ENCODE results near the gene ALDH1L1. TPM values are rescaled to one million over a fixed set of nuclear protein-coding genes. Genes with fewer than 3 reads are reported as not detected.

The ALDH1L1 gene
- total RNA-seq, 1 donor from 2014 or later, result not detected

DNA sequence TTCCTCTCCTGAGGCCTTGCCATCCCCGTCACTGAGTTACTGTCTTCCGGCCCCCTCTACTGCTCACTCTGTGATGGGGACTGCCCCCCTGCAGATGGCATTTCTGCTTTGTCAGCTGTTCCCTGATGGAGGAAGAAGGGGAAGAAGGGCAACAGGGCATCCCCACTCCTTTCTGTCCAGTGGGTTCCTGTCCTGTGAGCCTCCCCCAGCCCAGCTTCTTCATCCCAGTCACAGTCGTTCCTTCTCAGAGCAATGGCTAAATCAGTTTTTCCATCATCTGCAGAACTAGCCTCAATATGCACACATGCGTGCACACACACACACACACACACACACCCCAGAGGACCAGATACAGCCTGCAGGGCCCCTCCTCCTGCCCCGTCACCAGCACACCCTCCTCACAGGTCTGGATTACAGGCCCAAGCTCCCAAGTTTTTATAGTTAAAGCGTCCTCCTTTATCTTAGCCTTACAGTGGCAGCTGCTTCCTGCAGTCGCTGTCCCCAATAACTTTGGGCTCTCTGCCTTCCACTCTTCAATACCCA lies 21.4 kb downstream of the ALDH1L1 start:
- Mint-ChIP-seq H3K36me3 (ENCODE audit: unreplicated experiment) (no peaks in the 10 kb centered on the region), H3K4me1 (ENCODE audit: low read depth, unreplicated experiment) (peaks cover 19% of the 10 kb centered on the region), H3K27me3 (ENCODE audit: unreplicated experiment) (peaks cover 2% of the 10 kb centered on the region), H3K4me3 (ENCODE audit: unreplicated experiment) (peak overlapping the region; percentile 70), H3K27ac (ENCODE audit: unreplicated experiment) (peak overlapping the region; percentile 10), H3K9me3 (ENCODE audit: unreplicated experiment) (peaks cover 12% of the 10 kb centered on the region)
- TF ChIP-seq, protein P1, sequence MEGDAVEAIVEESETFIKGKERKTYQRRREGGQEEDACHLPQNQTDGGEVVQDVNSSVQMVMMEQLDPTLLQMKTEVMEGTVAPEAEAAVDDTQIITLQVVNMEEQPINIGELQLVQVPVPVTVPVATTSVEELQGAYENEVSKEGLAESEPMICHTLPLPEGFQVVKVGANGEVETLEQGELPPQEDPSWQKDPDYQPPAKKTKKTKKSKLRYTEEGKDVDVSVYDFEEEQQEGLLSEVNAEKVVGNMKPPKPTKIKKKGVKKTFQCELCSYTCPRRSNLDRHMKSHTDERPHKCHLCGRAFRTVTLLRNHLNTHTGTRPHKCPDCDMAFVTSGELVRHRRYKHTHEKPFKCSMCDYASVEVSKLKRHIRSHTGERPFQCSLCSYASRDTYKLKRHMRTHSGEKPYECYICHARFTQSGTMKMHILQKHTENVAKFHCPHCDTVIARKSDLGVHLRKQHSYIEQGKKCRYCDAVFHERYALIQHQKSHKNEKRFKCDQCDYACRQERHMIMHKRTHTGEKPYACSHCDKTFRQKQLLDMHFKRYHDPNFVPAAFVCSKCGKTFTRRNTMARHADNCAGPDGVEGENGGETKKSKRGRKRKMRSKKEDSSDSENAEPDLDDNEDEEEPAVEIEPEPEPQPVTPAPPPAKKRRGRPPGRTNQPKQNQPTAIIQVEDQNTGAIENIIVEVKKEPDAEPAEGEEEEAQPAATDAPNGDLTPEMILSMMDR (IDR thresholded peaks at IDR 0.05; ENCODE audit: partially characterized antibody, unreplicated experiment), result no peak
- DNase-seq, result no peak

DNA sequence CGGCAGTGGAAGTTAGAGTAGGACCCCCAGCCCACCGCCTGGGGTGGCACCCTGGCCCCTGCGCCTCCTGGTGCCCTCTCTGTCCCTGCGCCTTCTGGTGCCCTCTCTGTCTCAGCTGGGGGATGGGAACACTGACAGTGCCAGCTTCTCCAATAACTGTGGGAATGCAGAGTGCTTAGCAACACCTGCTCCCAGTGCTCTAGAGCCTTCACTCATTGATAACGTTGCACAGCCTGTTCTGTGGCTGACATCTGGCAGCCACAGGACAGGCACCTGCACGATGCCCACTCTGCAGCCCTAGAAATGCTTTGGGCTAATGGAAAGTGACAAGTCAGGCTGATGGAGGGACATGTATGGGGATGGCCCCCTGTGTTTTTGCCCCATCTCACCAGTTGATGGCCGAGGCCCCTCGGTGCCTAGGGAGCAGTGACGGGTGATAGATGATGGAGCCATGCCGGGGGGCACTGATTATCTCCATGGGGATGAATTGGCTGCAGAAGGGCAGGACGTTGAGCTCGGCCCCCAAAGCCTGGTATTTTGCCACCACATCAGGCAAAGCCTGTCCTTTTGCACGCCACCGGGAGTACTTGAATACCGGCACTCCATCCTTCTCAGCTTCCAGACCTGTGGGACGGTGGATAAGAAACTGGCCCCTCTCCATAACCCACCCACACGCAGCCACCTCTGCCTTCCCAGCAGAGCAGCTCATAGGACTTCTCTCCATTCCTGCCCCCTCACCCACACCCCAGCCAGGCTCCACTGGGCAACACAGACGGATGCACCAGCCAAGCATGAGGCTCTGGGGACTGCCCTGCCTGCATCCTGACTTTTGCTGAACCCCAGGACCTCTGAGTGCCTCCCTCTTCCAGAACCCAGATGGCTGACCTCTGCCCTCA lies 22.1 kb downstream of the ALDH1L1 start:
- peaks cover 19% of the 10 kb centered on the region for H3K4me1 Mint-ChIP-seq (ENCODE audit: low read depth, unreplicated experiment)
- H3K27me3 Mint-ChIP-seq (ENCODE audit: unreplicated experiment), result peaks cover 4% of the 10 kb centered on the region
- TF ChIP-seq, protein P1 (IDR thresholded peaks at IDR 0.05; ENCODE audit: partially characterized antibody, unreplicated experiment), result no peak
- peaks cover 12% of the 10 kb centered on the region for H3K9me3 Mint-ChIP-seq (ENCODE audit: unreplicated experiment)
- H3K27ac Mint-ChIP-seq (ENCODE audit: unreplicated experiment), result no peak overlapping the region
- H3K36me3 Mint-ChIP-seq (ENCODE audit: unreplicated experiment), result no peaks in the 10 kb centered on the region
- peak overlapping the region; percentile 10 for H3K4me3 Mint-ChIP-seq (ENCODE audit: unreplicated experiment)
- no peak for DNase-seq

- peaks cover 12% of the 10 kb centered on the region for H3K9me3 Mint-ChIP-seq (ENCODE audit: unreplicated experiment)
- no peak overlapping the region for H3K4me3 Mint-ChIP-seq (ENCODE audit: unreplicated experiment)
- H3K36me3 Mint-ChIP-seq (ENCODE audit: unreplicated experiment), result no peaks in the 10 kb centered on the region
- H3K27me3 Mint-ChIP-seq (ENCODE audit: unreplicated experiment), result peaks cover 4% of the 10 kb centered on the region
- no peak for DNase-seq
- peaks cover 16% of the 10 kb centered on the region for H3K4me1 Mint-ChIP-seq (ENCODE audit: low read depth, unreplicated experiment)
- TF ChIP-seq, protein P1 (IDR thresholded peaks at IDR 0.05; ENCODE audit: partially characterized antibody, unreplicated experiment), result no peak
- no peak overlapping the region for H3K27ac Mint-ChIP-seq (ENCODE audit: unreplicated experiment)
Measured at GRCh38 chr3:126157083-126157768, 23.2 kb downstream of the ALDH1L1 start.

GRCh38 chr3:126156468-126156867 lies 23.9 kb downstream of the ALDH1L1 start:
- TF ChIP-seq, protein P1 (IDR thresholded peaks at IDR 0.05; ENCODE audit: partially characterized antibody, unreplicated experiment), result no peak
- H3K9me3 Mint-ChIP-seq (ENCODE audit: unreplicated experiment), result peaks cover 12% of the 10 kb centered on the region
- peaks cover 16% of the 10 kb centered on the region for H3K4me1 Mint-ChIP-seq (ENCODE audit: low read depth, unreplicated experiment)
- no peak overlapping the region for H3K4me3 Mint-ChIP-seq (ENCODE audit: unreplicated experiment)
- no peaks in the 10 kb centered on the region for H3K36me3 Mint-ChIP-seq (ENCODE audit: unreplicated experiment)
- H3K27ac Mint-ChIP-seq (ENCODE audit: unreplicated experiment), result no peak overlapping the region
- peaks cover 4% of the 10 kb centered on the region for H3K27me3 Mint-ChIP-seq (ENCODE audit: unreplicated experiment)
- DNase-seq, result no peak
